Psoas muscle (tissue), 8 donors: ENCODE measurements around the gene ETFB. TPM values are rescaled to one million over a fixed set of nuclear protein-coding genes. Genes with fewer than 3 reads are reported as not detected.

Experiments used
- ATAC-seq, 4 donors: fragments of 200-7000 bp; cut with Tn5 transposase; one replicate each; pipeline ENCODE4 v1.9.1; 2020; ENCODE audit warnings: moderate library complexity in 3 of 4, mild to moderate bottlenecking in 2 of 4
- DNase-seq, 2 donors: peaks; one replicate each; pipeline ENCODE4 v3.0.0-alpha.2; 2020
- H3K27ac ChIP-seq: fragments of 200-600 bp; one replicate; pipeline ENCODE4 v1.8.0; 2022
- H3K27me3 ChIP-seq, 3 donors: fragments of 200-600 bp in 1 of 3; one replicate each; pipeline versions ENCODE4 v1.6.1 to v1.8.0; 2013 to 2022; ENCODE audit warnings: low read length in 2 of 3, mild to moderate bottlenecking in 2 of 3, moderate library complexity in 1 of 3; ENCODE audit not compliant: insufficient read depth in 3 of 3
- H3K36me3 ChIP-seq, 2 donors: fragments of 200-600 bp in 1 of 2; one replicate each; pipeline versions ENCODE4 v1.6.1 to v1.8.0; 2013 to 2022; ENCODE audit warnings: low read depth in 1 of 2, mild to moderate bottlenecking in 1 of 2, moderate library complexity in 1 of 2; ENCODE audit not compliant: insufficient read depth in 1 of 2
- H3K4me1 ChIP-seq: fragments of 200-600 bp; one replicate; pipeline ENCODE4 v1.8.0; 2022
- H3K4me3 ChIP-seq: fragments of 200-600 bp; one replicate; pipeline ENCODE4 v1.8.0; 2022; ENCODE audit warnings: mild to moderate bottlenecking
- H3K9me3 ChIP-seq: fragments of 200-600 bp; one replicate; pipeline ENCODE4 v1.8.0; 2022
- WGBS, 3 donors: extraction: QIAGEN DNeasy Blood & Tissue Kit; methylation state at CpG; one replicate each; pipeline versions ENCODE4 v1.1.6 to v1.1.7; 2013; 5-methylcytosine and 5-hydroxymethylcytosine counted together
- intact Hi-C, 2 donors: fragments of 100-400 bp; cut with DNase I; formaldehyde crosslinking; loops; one replicate each; pipeline versions ENCODE4 v1.11.0 to v1.14.2; 2022
- polyA plus RNA-seq, 3 donors: library from polyadenylated mRNA; stranded (reverse); fragments of 200-250 nt; gene quantifications; one replicate each; pipeline ENCODE4 v1.2.3, GENCODE V29; 2013
- total RNA-seq, 4 donors: library from RNA; stranded (reverse); fragmentation: NEBNext Ultra II Directional in 2 of 4; extraction: Animal tissue kit (Norgen Biotek cat#: 25700) in 2 of 4; gene quantifications; one replicate each; pipeline versions ENCODE4 v1.2.1 to v1.2.4, GENCODE V29; 2021 to 2023
- TF ChIP-seq, protein P1 (sequence below): fragments of 200-600 bp; IDR thresholded peaks from one replicate; pipeline ENCODE4 v1.8.0; 2022; ENCODE audit warnings: antibody characterized with exemption
- donor health status: healthy with polysubstance abuse.
- donor health status: DM: no; HTN: no; CAD: no; lungs with moderate emphysema.
- donor health status: Bipolar disorder and iron deficiency.
- donor health status: healthy.
- donor health status: DM: yes; HTN: yes; CAD: no.
- donor health status: DM: no; HTN: no; CAD: no.
- donor health status: DM: no; HTN: no; CAD: no.
- donor health status: DM: yes; HTN: yes; CAD: no.

ETFB gene
- total and polyA plus RNA-seq, 7 donors, result 91.8 to 172 (median 151) TPM

DNA sequence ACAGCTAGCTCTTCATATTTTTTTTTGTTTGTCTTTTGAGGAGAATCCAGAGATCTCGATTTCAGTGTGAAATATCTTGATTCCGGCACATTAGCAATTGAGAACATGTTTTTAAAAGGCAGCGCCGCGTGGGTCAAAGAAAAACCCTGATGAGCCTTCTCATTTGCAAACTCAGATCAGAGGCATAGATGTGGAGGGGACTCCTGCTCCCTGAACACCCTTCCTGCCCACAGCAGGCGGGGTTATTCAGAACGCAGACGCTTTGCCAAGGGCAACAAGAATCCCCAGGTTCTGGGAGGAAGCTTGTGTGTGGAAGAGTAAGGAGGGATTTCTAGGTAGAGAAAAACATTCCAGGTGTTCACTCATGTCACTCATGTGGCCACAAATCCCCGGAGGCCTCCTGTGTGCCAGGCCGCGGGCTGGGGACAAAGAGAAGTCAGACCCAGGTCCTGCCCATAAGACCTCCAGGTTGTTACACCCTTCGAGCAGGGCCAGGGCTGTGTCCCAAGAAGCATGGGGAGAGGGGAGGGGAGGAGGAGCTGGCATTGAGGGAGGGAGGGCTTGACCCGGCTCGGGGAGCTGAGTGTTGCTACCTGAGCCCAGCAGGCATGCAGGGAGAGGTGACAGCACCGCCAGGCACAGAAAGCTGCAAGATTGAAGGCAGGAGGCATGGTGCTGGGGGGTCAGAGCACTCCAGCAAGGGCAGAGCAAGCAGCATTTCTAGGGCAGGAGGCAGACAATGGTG lies 70.6 kb downstream of the ETFB start:
- ATAC-seq (no peak), DNase-seq (no peak)
- no peak overlapping the region for H3K4me3 ChIP-seq
- no peaks in the 10 kb centered on the region for H3K36me3 ChIP-seq
- intact Hi-C loops, result no loop called here
- no peak overlapping the region for H3K27ac ChIP-seq
- H3K4me1 ChIP-seq, result no peaks in the 10 kb centered on the region
- TF ChIP-seq, protein P1, sequence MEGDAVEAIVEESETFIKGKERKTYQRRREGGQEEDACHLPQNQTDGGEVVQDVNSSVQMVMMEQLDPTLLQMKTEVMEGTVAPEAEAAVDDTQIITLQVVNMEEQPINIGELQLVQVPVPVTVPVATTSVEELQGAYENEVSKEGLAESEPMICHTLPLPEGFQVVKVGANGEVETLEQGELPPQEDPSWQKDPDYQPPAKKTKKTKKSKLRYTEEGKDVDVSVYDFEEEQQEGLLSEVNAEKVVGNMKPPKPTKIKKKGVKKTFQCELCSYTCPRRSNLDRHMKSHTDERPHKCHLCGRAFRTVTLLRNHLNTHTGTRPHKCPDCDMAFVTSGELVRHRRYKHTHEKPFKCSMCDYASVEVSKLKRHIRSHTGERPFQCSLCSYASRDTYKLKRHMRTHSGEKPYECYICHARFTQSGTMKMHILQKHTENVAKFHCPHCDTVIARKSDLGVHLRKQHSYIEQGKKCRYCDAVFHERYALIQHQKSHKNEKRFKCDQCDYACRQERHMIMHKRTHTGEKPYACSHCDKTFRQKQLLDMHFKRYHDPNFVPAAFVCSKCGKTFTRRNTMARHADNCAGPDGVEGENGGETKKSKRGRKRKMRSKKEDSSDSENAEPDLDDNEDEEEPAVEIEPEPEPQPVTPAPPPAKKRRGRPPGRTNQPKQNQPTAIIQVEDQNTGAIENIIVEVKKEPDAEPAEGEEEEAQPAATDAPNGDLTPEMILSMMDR, result no peak
- no peaks in the 10 kb centered on the region for H3K9me3 ChIP-seq
- 41 to 52% (median 44%) methylated on average over 15 of the region's 15 CpGs for WGBS, 3 donors
- H3K27me3 ChIP-seq, result peaks cover 0 to 21% (median 2%) of the 10 kb centered on the region in 3 donors

Other genes starting within 250 kb of the ETFB start
- gene SIGLEC9, start 241.5 kb downstream of the ETFB start, total RNA-seq, result 1 to 10 TPM in 3 of 4 donors, under 1 TPM in 1; 0.73 to 2.2 (median 1.8) TPM
- gene SIGLEC9, start 241.5 kb downstream of the ETFB start, polyA plus RNA-seq, result under 1 TPM; 0.24 to 0.69 (median 0.25) TPM
- gene SIGLEC7, start 224.1 kb downstream of the ETFB start, total RNA-seq, result under 1 TPM; 0.38 to 0.82 (median 0.50) TPM
- gene SIGLEC7, start 224.1 kb downstream of the ETFB start, polyA plus RNA-seq, result under 1 TPM in 2 of 3 donors, not detected in 1; 0.08 to 0.60 TPM
- gene CD33, start 141.3 kb downstream of the ETFB start, total RNA-seq, result 1 to 10 TPM; 2.0 to 3.1 (median 2.3) TPM
- 1 to 10 TPM in 1 of 3 donors, under 1 TPM in 2; 0.24 to 1.3 (median 0.75) TPM for gene CD33, start 141.3 kb downstream of the ETFB start, polyA plus RNA-seq
- not detected for gene SIGLECL1, start 115.3 kb downstream of the ETFB start, total RNA-seq
- not detected for gene SIGLECL1, start 115.3 kb downstream of the ETFB start, polyA plus RNA-seq
- under 1 TPM in 1 of 4 donors, not detected in 3; 0.10 TPM for gene IGLON5, start 54.7 kb downstream of the ETFB start, total RNA-seq
- under 1 TPM in 1 of 3 donors, not detected in 2; 0.03 TPM for gene IGLON5, start 54.7 kb downstream of the ETFB start, polyA plus RNA-seq
- gene VSIG10L, start 24.2 kb downstream of the ETFB start, total RNA-seq, result 1 to 10 TPM in 1 of 4 donors, under 1 TPM in 3; 0.42 to 1.1 (median 0.63) TPM
- 1 to 10 TPM in 2 of 3 donors, under 1 TPM in 1; 0.35 to 2.3 (median 1.5) TPM for gene VSIG10L, start 24.2 kb downstream of the ETFB start, polyA plus RNA-seq
- 1 to 10 TPM in 1 of 4 donors, under 1 TPM in 2, not detected in 1; 0.85 to 1.8 (median 0.88) TPM for gene CLDND2, start 2.6 kb upstream of the ETFB start, total RNA-seq
- gene CLDND2, start 2.6 kb upstream of the ETFB start, polyA plus RNA-seq, result under 1 TPM in 2 of 3 donors, not detected in 1; 0.30 to 0.39 TPM
- gene NKG7, start 6.3 kb upstream of the ETFB start, total RNA-seq, result 1 to 10 TPM in 3 of 4 donors, under 1 TPM in 1; 0.62 to 2.9 (median 1.9) TPM
- 1 to 10 TPM in 1 of 3 donors, under 1 TPM in 2; 0.61 to 1.2 (median 0.68) TPM for gene NKG7, start 6.3 kb upstream of the ETFB start, polyA plus RNA-seq
- gene LIM2, start 21.6 kb upstream of the ETFB start, total RNA-seq, result not detected
- not detected for gene LIM2, start 21.6 kb upstream of the ETFB start, polyA plus RNA-seq
- not detected for gene C19orf84, start 24.2 kb upstream of the ETFB start, total RNA-seq
- not detected for gene C19orf84, start 24.2 kb upstream of the ETFB start, polyA plus RNA-seq
- gene SIGLEC10, start 51.3 kb upstream of the ETFB start, total RNA-seq, result 1 to 10 TPM in 1 of 4 donors, under 1 TPM in 3; 0.64 to 1.1 (median 0.79) TPM
- under 1 TPM; 0.09 to 0.98 (median 0.11) TPM for gene SIGLEC10, start 51.3 kb upstream of the ETFB start, polyA plus RNA-seq
- gene SIGLEC8, start 92.1 kb upstream of the ETFB start, total RNA-seq, result under 1 TPM in 2 of 4 donors, not detected in 2; 0.13 to 0.14 TPM
- under 1 TPM in 2 of 3 donors, not detected in 1; 0.03 to 0.09 TPM for gene SIGLEC8, start 92.1 kb upstream of the ETFB start, polyA plus RNA-seq
- gene CEACAM18, start 112.2 kb upstream of the ETFB start, total RNA-seq, result not detected
- gene CEACAM18, start 112.2 kb upstream of the ETFB start, polyA plus RNA-seq, result not detected
- gene SIGLEC12, start 135.4 kb upstream of the ETFB start, total RNA-seq, result under 1 TPM in 3 of 4 donors, not detected in 1; 0.13 to 0.20 (median 0.13) TPM
- under 1 TPM in 2 of 3 donors, not detected in 1; 0.05 to 0.11 TPM for gene SIGLEC12, start 135.4 kb upstream of the ETFB start, polyA plus RNA-seq
- under 1 TPM; 0.20 to 0.40 (median 0.27) TPM for gene SIGLEC6, start 165.3 kb upstream of the ETFB start, total RNA-seq
- under 1 TPM in 1 of 3 donors, not detected in 2; 0.03 TPM for gene SIGLEC6, start 165.3 kb upstream of the ETFB start, polyA plus RNA-seq
- 1 to 10 TPM; 4.4 to 8.9 (median 6.7) TPM for gene ZNF175, start 204.9 kb upstream of the ETFB start, total RNA-seq
- 1 to 10 TPM; 2.3 to 6.2 (median 3.0) TPM for gene ZNF175, start 204.9 kb upstream of the ETFB start, polyA plus RNA-seq